GM21423 (cell line): Measurements from ENCODE around the gene KCNIP3.
"Not testable (repeated sequence)": the region's sequence is repeated elsewhere in the genome, so short reads cannot be mapped to it uniquely, and the experiment has no call there.

Source experiments
- ATAC-seq: cut with Tn5 transposase; IDR thresholded peaks from one replicate; pipeline ENCODE4 v1.9.1; 2021; ENCODE audit warnings: mild to moderate bottlenecking, moderate library complexity; ENCODE audit not compliant: unreplicated experiment

KCNIP3 gene

DNA sequence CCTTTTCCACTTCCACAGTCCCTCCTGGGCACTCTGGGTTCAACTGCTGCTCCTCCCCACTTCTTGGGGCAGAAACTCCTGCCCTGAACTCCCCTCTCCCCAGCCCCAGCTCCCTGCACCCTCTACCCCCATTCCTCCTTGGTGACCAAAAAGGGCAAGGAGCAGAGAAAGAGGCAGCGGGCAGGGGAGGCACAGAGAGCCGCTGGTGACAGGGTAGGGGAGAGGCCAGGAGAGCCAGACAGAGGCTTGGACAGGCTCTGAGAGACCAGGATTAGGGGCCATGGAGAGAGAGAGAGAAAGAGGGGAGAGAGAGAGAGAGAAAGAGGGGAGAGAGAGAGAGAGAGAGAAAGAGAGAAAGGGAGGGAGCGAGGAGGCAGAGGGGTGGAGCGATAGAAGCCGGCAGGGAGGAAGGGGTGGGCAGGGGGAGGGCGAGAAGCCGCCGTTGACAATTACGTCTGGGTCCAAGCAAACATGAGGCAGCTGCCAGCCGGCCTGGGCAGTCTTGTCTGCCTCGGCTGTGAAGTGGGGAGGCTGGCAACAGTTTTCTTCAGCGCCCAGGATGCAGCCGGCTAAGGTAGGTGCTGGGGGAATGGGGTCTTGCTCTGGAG is at the start of gene KCNIP3:
Gene KCNIP3 (plus strand): TSS at position 468 of the 608 bp plus-strand sequence. CDS start 92 bp downstream, at position 560.
- no peak for ATAC-seq

DNA sequence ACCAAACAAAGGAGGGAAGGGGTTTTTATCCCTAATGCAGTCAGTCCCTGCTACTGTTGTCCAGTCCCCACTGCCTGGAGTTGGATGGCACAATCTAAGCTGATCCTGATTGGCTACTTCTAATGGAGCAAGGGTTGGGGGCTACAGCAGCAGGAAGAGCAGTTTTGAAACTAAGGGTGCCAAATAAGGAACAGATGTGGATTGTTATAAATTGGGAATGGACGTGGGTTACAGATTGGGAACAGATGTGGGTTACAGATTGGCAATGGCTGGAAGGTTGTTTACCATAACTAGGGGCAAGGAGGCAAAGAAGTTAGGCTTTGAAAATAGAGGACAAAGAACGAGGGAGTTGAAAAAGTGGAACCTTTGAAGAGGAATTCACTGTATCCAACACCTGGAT is 38.9 kb upstream of the KCNIP3 start:
- no peak for ATAC-seq

DNA sequence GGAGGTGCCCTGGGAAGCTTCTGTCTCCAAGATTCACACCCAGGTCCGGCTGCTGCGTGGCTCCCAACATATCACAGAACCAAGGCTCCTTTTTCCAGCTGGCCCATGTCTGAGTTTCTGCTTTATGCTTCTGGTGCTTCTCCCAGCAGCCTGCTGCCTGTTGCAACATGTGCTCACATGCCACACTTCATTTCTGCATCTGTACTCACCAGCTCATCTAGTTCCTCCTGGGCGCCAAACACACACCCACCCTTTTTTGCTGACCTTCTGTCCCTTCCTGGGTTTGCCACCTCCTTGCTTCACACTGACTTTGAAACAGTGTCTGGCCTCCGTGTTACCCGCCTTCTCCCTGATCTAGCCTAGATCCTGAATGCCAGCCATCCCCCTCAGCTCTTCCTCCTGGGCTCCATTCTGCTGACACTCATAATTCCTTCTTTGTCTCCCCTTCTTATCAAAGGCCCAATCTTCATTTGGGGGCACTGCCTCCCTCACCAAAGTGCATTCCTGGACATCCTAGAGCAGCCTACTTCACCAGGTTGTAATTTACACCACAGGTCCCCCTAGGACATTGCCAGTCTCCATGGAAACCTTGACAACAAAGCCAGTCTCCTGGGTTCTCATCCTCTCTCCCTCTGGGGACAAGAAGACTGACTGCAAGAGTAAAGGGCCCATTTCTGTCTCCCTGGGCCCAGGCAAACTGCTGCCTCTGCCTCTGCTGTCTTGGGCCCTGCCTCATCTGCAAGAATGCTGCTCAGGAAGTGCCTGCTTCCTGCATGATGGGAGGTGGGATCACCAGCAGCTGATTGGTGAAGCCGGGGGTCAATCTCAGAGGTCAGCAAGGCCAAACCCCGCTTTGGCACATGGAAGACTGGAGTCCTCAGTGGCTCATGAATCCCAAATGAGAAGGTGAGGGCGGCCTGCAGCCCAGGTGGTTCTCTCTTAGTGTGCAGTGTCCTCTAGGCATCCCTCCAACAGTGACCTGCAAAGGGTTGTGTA is 36.8 kb upstream of the KCNIP3 start:
- ATAC-seq: no peak

DNA sequence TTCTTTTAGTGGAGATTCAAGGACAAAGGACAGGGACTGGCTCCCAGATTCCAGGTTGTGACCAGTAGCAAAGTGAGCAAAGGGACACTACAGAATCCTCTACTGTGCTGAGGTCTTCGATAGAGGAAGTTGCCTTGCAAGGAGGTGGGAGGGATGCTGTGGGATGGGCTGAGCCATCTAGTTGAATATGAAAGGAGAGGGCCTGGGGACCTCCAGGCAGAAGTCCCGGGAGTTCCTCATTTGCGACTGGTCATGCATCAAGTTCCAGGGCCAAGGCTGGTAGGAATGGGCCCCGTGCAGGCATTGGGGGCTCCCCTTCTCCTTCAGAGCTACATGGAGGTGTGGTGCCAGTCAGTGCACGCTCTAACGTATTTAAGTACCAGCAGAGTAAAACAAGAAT is 35.5 kb upstream of the KCNIP3 start:
- ATAC-seq: no peak

DNA sequence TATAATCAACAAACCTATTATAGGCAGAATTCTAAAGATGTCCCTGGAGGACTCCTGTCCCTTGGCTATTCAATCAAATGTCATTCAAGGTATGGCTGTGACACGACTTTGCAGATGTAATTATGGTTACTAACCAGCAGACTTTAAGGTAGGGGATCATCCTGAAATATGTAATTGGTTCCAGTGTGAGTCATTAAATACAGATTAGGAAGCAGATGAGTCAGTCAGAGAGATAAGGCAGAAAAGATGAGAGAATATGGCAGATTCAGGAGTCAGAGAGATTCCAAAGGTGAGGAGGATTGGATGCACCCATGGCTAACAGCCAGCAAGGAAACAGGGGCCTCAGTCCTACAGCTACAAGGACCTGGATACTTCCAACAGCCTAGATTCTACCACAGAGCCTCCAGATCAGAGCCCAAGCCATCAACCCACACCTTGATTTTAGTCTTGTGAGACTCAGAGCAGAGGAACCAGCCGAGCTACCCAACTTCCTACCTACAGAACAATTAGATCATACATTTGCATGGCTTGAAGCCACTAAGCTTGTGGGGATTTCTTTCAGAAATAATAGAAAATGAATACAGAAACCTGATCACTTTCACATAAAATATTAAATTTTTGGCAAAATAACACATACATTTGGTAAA is 34.1 kb upstream of the KCNIP3 start:
- ATAC-seq: no peak

DNA sequence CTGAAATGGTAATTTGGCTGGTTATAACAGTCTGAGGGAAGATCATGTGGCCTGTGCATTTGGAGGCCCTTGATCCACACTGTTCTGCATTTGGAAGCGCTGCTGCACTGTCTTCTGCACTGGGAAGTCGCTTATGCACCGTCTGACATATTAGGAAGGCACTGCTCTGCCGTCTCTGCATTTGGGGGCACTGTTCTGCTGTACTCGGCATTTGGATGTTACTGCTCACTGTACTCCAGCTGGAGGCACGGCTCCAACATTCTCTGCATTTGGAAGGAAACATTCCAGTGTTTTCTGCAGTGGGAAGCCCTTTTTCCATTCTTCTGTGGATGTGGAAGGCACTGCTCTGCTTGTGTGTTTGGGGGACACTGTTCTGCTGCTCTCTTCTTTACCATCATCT is 32.5 kb upstream of the KCNIP3 start:
- ATAC-seq: no peak

DNA sequence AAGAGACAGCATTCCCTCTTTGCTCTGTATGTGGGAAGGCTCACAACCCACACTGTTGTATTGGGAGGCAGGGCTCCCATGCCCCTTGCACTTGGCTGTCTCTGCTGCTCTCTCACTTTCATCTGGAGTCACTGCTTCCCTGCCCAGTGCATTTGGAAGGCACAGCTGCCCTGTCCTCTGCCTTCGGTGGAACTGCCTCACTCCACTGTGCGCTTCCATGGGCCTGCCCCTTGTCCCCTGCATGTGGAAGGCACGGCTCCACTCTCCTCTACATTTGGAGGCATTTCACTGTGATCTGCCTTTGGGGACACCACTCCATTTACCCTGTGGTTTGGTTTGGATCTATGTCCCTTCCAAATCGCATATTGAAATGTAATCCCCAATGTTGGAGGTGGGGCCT is 32.0 kb upstream of the KCNIP3 start:
- no peak for ATAC-seq

DNA sequence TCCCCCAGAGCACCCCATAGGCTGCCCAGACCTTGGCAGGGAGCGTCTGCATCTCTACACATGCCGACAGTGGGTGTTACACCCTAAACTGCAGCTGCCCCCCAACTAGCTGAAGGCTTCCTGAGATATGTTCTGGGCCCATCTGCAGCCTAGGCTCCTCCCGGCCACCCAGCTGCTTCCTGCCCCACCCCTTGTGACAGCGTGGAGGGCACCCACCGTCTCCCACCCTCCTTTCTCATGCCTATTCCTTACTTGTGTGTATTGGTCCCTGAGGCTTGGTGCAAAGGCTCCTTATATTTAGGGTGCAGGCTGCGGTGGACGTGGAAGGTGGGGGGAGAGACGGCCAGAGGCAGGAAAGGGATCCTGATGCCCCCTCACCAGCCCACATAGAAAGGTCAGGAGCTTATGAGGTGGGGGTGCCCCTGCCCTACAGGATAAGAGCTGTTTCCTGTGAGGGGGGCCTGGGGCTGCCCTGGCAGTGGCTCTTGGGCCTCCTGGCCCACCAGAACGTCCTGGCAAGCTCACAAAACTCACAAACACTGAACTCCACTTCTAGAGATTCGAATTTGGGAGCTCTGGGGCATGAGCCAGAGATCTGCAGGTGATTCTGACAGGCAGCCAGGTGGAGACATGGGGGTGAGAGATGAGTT is 30.2 kb upstream of the KCNIP3 start:
- ATAC-seq: no peak

DNA sequence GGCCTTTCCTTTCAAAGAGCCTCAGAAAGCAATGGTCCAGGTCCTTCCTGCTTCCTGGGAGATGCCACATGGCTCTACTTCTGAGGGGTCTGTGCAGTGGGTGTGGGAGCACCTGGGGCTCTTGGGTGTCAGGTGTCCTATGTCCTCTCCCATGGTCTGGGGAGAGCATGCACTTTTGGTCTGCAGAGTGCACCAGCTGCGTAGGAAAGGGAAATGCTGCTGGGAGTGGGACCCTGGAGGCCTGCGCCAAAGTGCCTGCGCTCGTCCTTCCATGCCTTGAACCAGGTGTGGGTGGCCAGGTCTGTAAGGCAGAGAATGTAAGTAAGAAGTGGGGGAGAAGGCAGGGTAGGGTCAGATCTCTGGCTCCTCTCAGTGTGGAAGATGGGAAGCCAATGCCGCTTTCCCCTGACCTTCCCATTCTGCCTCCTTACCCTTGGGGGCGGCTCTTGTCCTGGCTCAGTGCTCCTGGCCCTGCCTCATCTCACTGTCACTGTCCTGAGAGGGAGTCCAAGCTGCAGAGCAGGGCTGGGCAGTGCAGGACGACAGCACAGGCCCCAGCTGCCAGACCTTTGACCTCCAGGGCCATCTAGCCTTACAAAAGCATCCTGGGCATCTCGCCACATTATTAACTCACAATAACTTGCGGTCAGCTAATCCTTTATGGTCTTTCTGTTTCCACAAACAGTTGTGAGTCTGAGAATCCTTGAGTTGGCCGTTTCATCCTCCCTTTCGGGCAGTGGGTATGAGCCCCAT is 29.5 kb upstream of the KCNIP3 start:
- ATAC-seq: no peak

DNA sequence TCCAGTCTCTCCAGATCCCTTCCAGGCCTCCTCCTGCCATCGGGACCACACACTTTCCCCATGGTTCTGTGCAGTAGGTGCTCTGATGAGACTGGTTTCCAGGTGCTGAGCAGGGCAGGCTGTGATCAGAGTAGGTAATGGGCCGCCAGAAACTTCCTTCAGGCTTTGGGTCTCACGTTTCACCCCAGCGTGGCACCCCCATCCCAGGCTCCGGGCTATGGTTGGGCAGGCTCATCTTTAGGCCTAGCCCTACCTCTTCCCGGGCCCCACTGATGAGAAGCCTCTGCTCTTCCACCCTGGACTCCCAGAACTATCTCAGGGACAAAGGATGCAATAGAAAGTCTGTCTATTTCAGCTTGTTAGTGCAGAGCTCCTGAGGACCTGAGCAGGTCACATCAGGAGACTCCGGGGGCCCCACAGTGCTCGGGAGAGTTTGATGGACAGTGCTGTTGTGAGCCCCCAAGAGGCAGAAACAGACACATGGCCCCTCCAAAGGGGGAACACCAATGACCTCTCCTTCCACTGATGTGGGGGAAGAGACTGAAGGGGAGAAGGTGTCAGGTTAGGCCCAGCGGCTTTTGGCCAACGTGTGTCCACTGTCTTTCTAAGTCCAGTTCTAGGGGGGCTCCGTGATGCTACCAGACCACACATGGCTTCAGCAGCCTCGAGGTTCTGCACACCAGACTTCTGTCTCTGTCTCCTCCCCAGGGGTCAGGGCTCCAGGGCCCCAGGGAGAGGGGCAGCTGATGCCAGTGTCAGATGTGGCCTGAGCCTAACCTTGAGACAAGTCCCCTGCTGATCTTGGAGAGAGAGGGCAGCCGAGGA is 28.7 kb upstream of the KCNIP3 start:
- no peak for ATAC-seq

DNA sequence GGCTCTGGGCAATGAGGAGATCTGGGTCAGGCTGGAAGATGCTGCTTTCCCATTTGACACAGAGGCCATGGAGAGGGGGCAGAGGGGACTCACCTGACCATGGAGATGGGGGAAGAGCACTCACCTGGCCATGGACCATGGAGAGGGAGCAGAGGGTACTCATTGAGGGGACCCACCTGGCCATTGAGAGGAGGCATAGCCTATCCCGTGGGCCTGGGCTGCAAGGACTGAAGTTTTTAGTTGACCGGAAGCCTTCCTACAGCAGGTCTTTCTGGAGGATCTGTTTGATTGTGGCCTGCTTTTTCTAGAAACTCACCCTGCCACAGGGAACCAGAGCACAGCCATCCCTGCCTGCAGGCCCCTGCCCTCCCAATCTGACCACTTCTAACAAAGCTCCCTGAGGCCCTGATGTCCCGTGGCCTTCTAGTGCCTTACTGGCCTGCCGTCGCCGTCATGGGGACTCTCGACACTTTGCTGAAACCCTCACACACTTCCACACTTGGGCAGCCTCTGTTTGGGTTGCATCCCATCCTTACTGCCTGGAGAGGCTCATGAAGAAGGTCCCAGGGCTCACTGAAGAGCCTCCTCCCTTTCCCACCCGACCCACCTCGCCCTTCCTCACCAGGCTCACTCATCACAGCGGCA is 28.0 kb upstream of the KCNIP3 start:
- ATAC-seq: no peak

DNA sequence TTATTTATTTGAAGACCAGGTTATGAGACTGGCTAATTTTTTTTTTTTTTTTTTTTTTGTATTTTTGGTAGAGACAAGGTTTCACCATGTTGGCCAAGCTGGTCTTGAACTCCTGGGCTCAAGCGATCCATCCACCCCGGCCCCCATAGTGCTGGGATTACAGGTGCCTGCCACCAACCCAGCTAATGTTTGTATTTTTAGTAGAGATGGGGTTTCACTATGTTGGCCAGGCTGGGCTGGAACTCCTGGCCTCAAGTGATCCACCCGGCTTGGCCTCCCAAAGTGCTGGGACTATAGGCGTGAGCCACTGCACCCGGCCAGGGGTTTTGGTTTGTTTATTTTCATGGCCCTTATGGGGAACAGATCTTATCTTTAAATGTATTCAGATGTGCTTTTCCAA is 27.4 kb upstream of the KCNIP3 start:
- not testable (repeated sequence) for ATAC-seq

DNA sequence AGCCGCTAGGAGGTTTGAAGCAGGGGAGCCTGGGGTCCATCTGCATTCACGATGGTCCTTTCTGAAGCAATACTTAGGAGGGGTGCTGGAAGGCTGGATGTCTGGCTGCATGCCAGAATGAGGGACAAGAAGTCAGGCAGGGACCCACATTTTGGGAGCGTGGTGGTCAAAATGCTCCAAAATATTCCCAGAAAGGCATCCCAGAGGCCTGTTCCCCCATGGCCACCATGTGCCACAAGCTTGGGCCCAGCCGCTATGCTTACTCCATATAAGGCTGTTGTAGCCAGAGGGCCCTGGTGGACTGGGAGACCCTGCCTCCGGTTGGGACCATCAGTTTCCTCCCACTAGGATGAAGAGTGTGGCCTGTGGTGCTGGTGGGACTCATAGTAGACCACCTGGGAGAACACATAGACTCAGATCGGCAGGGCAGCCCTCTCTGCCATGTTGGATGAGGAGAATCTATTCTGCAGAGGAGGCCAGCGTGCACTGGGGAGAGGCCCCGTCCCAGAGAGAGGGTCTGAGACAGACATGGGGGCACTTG is 26.5 kb upstream of the KCNIP3 start:
- no peak for ATAC-seq

DNA sequence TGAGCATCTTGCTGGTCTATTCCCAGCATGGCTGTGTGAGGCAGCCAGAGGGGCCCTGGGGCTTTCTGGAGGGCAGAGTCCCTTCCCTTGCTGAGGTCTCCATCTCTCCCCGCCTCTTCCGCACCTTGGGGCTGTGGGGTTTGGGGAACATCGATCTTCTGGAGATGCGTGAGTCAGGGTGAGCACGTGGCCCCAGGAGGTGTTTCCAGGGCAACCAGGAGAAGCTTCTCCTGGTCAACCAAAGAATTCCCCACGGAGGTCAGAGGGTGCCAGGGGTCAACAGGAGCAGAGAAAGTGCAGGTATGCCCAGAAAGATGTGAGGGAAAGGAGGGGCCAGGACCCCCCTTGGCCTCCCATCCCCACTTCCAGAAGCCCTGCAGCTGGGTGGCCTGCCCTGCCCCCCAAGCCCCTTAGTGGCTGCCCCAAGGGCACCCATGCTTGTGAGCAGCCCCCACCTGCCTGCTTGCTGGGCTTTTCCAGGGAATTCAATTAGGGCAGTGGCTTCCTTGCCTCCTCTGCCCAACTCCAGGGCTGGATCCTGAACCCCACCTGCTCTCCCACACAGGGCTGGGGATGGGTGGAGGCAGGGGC is 25.7 kb upstream of the KCNIP3 start:
- no peak for ATAC-seq

DNA sequence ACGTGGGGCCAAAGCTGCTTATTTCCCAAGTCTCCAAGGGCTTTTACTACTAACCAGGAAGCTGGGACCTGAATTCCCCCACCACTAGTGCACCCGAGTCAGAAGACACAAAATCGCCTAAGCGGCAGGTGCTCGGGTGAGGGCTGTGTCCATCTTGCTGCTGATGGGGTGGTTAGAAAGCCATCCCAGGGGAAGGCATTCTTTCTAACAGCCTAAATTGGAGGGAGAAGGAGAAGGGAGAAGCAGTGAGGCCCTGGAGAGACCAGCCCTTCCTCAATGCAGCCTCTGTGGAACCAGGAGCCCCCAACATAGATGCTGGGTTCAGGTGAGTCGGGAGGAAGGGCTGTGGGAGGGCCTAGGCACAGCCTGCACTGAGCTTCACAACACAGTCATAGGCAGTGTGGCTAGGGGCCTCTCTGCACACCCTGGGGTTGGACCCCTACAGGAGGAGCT is 24.8 kb upstream of the KCNIP3 start:
- no peak for ATAC-seq

DNA sequence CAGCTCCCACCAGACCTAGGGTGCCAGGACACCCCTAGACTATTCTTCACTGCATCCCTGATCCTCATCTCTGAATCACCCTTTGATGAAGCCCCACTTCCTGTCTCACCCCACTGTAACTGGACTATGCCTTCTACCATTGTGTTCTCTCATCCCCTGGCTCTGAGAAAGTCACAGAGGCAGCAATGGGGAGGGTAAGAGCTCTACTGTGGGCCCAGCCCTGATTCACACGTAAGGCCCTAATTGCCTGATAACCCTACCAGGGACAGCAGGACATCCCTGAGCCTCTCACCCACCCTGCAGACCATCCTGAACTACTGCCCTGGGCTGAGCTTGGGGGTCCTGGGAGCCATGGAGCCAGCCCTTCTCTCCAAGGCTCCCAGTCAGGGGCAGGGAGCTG is 24.4 kb upstream of the KCNIP3 start:
- ATAC-seq: no peak

DNA sequence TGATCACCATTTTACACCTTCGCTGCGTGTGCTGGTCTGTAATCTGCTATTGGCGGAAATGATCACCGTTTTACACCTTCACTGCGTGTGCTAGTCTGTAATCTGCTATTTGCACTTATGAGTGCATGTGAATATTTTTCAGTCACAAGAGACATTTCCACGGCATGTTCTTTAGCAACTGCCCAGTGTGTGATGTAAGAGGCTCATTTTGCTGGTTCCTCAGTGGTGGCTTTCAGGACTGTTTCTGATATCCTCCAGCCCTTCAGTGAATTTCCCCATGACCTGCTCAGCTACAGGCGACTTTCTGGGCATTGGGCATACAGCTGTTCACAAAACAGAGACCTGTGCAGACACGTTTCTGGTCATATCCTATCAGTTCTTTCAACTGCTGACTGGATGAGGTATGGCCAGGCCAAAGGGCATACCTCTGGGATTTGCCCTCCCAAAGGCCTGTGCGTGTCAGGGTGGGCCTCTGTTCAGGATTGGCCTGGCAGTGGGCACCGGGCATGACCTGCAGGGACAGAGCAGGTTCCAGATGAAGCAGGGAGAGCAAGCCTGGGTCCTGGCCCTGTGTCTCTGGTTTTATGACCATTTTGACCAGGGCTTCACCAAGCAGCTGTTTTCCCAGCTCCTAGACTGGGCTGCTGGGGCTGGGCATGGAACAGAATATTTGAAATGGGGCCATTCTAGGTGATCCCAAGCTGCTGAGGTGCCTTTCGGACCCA is 23.4 kb upstream of the KCNIP3 start:
- no peak for ATAC-seq
